Measurements from ENCODE around the gene CHST4. TPM values are rescaled to one million over a fixed set of nuclear protein-coding genes. Genes with fewer than 3 reads are reported as not detected.
A peak's percentile ranks its signal among the peaks of the same experiment; 100 is the strongest.

CHST4 gene
- total RNA-seq, 2 experiments from 2014 or later, result 0.29 to 4.5 TPM

DNA sequence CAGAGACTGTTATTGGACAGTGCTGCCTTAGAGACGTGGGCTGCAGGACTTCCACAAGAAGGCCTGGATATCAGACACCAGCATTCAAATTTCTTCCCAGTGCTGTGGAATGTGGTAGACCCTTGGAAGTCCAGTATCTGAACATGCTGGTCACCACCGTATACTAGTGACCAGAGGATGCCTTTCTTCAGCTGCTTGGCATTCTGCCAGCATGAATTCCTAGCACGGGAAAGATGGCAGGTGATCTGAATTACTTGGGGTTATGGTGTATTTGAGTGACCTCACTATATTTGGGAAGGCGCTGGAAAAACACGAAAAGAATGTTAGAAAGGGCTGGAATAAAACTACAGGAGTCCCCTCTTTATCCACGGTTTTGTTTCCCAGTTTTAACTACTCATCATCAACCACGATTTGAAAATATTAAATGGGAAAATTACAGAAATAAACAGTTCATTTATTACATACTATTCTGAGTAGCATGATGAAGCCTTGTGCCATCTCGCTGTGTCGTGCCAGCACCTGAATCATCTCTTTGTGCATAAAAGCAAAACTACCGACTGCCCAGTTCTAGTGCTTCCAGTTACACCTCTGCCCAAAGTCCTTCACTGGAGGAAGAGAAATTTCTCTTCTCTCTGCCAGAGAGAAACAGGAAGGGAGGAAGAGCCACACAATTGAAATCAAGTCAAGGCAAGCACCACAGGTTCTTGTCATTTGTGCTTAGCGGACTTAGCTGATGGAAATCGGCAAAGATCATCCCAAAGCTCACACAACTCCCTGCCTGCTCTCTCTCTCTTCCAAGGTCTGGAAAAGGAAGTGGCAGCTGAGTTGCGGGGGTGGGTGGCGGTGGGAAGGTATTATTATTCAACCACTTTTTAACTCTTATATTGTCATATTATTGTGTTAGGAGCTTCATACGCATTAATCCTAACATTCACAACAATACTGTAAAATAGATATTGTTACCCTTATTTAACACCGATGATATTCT is 1.4 kb upstream of the CHST4 start:
- DNase-seq (ENCODE audit: low spot score), result no peak
- ChIA-PET CTCF (ENCODE audit: unreplicated experiment) (no interaction called here), POLR2A (no interaction called here)
- peaks cover 26% of the 10 kb centered on the region for H3K4me1 ChIP-seq (ENCODE audit: insufficient read depth, low read length, poor library complexity, severe bottlenecking)
- no TSS peak for BruUV-seq (replicated peaks)
- no peaks in the 10 kb centered on the region for H3K9me3 ChIP-seq (ENCODE audit: low read length)
- no peak overlapping the region for H3K4me3 ChIP-seq (ENCODE audit: low read depth, low read length, poor library complexity, severe bottlenecking)
- no peaks in the 10 kb centered on the region for H3K36me3 ChIP-seq (ENCODE audit: insufficient read depth, low read length)
- TF ChIP-seq, protein P1, sequence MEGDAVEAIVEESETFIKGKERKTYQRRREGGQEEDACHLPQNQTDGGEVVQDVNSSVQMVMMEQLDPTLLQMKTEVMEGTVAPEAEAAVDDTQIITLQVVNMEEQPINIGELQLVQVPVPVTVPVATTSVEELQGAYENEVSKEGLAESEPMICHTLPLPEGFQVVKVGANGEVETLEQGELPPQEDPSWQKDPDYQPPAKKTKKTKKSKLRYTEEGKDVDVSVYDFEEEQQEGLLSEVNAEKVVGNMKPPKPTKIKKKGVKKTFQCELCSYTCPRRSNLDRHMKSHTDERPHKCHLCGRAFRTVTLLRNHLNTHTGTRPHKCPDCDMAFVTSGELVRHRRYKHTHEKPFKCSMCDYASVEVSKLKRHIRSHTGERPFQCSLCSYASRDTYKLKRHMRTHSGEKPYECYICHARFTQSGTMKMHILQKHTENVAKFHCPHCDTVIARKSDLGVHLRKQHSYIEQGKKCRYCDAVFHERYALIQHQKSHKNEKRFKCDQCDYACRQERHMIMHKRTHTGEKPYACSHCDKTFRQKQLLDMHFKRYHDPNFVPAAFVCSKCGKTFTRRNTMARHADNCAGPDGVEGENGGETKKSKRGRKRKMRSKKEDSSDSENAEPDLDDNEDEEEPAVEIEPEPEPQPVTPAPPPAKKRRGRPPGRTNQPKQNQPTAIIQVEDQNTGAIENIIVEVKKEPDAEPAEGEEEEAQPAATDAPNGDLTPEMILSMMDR (conservative IDR thresholded peaks at IDR 0.05; ENCODE audit: low read length), result no peak
- TF ChIP-seq EZH2phosphoT487 (IDR thresholded peaks at IDR 0.05; ENCODE audit: borderline replicate concordance, low read depth, low read length), result no peak
- H3K9me2 ChIP-seq (ENCODE audit: insufficient read depth, low read length), result no peaks in the 10 kb centered on the region
- no peak overlapping the region for H3K27ac ChIP-seq (ENCODE audit: low read depth, low read length, poor library complexity, severe bottlenecking)
- H2AFZ ChIP-seq (ENCODE audit: low read length), result peak overlapping the region; percentile 73; the same call in 1 of the 2 replicates
- no peak overlapping the region for H3K4me2 ChIP-seq (ENCODE audit: low read length)
- intact Hi-C loops (cut with micrococcal nuclease; ENCODE audit: unreplicated experiment), result no loop called here
- H3K79me2 ChIP-seq (ENCODE audit: insufficient read depth, low read depth, low read length), result no peaks in the 10 kb centered on the region
- H4K20me1 ChIP-seq (ENCODE audit: insufficient read depth, low read length), result no peaks in the 10 kb centered on the region

DNA sequence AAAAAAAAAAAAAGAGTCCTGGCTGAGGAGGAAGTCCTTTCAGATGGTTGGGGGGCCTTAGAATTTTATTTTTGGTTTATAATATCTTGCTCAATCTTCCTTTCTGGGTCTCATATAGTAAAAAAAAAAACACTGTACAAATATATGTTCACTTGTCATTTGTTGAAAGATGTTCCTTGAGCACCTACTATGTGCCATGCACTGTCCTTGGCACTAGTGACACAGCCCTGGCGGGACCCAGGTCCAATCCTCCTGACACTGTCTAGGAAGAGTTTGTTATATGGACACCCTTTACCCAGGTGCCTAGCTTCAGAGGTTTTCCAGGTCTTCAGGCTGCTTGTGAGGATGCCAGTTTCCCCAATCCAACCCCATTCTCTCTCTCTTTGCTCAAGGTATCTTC is 2.0 kb downstream of the CHST4 start:
- BruUV-seq (replicated peaks), result no TSS peak
- H3K36me3 ChIP-seq (ENCODE audit: insufficient read depth, low read length), result no peaks in the 10 kb centered on the region
- no peaks in the 10 kb centered on the region for H3K9me2 ChIP-seq (ENCODE audit: insufficient read depth, low read length)
- H3K4me2 ChIP-seq (ENCODE audit: low read length), result no peak overlapping the region
- intact Hi-C loops (cut with micrococcal nuclease; ENCODE audit: unreplicated experiment), result no loop called here
- TF ChIP-seq EZH2phosphoT487 (IDR thresholded peaks at IDR 0.05; ENCODE audit: borderline replicate concordance, low read depth, low read length), result no peak
- TF ChIP-seq, protein P1 (conservative IDR thresholded peaks at IDR 0.05; ENCODE audit: low read length), result no peak
- H4K20me1 ChIP-seq (ENCODE audit: insufficient read depth, low read length), result no peaks in the 10 kb centered on the region
- H3K79me2 ChIP-seq (ENCODE audit: insufficient read depth, low read depth, low read length), result no peaks in the 10 kb centered on the region
- peaks cover 26% of the 10 kb centered on the region for H3K4me1 ChIP-seq (ENCODE audit: insufficient read depth, low read length, poor library complexity, severe bottlenecking)
- H2AFZ ChIP-seq (ENCODE audit: low read length), result no peak overlapping the region
- H3K27ac ChIP-seq (ENCODE audit: low read depth, low read length, poor library complexity, severe bottlenecking), result no peak overlapping the region
- ChIA-PET CTCF (ENCODE audit: unreplicated experiment) (no interaction called here), POLR2A (interaction anchor here (0.7 kb wide), 1 partner anchor 140 kb away, joined by 4 read pairs; no protein-coding TSS in a partner anchor)
- no peak overlapping the region for H3K4me3 ChIP-seq (ENCODE audit: low read depth, low read length, poor library complexity, severe bottlenecking)
- no peak for DNase-seq (ENCODE audit: low spot score)
- no peaks in the 10 kb centered on the region for H3K9me3 ChIP-seq (ENCODE audit: low read length)

DNA sequence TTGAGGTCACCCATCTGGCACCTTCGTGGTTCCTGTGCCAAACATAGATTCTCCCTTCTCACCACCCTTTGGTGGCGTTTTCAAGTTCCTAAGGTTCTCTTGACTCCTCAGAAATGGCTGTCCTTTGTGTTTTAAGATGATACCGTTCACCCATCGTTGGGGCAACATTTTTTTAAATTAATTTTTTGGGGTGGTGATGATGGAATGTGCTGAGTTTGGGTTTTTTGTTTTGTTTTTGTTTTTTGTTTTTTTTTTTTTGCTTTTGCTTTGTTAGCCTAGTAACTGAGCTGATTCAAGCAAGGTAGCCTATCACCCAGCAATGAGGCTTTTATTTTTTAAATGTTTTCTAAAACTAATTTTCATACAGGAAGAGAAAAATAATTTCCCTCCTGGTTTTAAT is 2.6 kb downstream of the CHST4 start:
- BruUV-seq (replicated peaks), result no TSS peak
- H3K9me2 ChIP-seq (ENCODE audit: insufficient read depth, low read length), result no peaks in the 10 kb centered on the region
- H3K4me3 ChIP-seq (ENCODE audit: low read depth, low read length, poor library complexity, severe bottlenecking), result no peak overlapping the region
- H2AFZ ChIP-seq (ENCODE audit: low read length), result no peak overlapping the region
- TF ChIP-seq EZH2phosphoT487 (IDR thresholded peaks at IDR 0.05; ENCODE audit: borderline replicate concordance, low read depth, low read length), result no peak
- TF ChIP-seq, protein P1 (conservative IDR thresholded peaks at IDR 0.05; ENCODE audit: low read length), result no peak
- no peaks in the 10 kb centered on the region for H3K36me3 ChIP-seq (ENCODE audit: insufficient read depth, low read length)
- H3K9me3 ChIP-seq (ENCODE audit: low read length), result no peaks in the 10 kb centered on the region
- intact Hi-C loops (cut with micrococcal nuclease; ENCODE audit: unreplicated experiment), result no loop called here
- no peaks in the 10 kb centered on the region for H4K20me1 ChIP-seq (ENCODE audit: insufficient read depth, low read length)
- no peaks in the 10 kb centered on the region for H3K79me2 ChIP-seq (ENCODE audit: insufficient read depth, low read depth, low read length)
- ChIA-PET CTCF (ENCODE audit: unreplicated experiment) (no interaction called here), POLR2A (interaction anchor here (0.6 to 1.0 kb wide), 6 partner anchors 26 to 537 kb away, joined by 3 to 10 read pairs (median 4); no protein-coding TSS in a partner anchor)
- 0 out of 2 replicates have a peak overlapping the region, but pooled peaks have one; percentile 17 for H3K4me2 ChIP-seq (ENCODE audit: low read length)
- H3K27ac ChIP-seq (ENCODE audit: low read depth, low read length, poor library complexity, severe bottlenecking), result no peak overlapping the region
- H3K4me1 ChIP-seq (ENCODE audit: insufficient read depth, low read length, poor library complexity, severe bottlenecking), result peaks cover 26% of the 10 kb centered on the region
- DNase-seq (ENCODE audit: low spot score), result no peak

All from OCI-LY7 (cell line).